ENCODE measurements around the gene PCSK2. TPM values are rescaled to one million over a fixed set of nuclear protein-coding genes. Genes with fewer than 3 reads are reported as not detected.

PCSK2 gene
- total RNA-seq, 2 experiments from 2014 or later, result not detected

DNA sequence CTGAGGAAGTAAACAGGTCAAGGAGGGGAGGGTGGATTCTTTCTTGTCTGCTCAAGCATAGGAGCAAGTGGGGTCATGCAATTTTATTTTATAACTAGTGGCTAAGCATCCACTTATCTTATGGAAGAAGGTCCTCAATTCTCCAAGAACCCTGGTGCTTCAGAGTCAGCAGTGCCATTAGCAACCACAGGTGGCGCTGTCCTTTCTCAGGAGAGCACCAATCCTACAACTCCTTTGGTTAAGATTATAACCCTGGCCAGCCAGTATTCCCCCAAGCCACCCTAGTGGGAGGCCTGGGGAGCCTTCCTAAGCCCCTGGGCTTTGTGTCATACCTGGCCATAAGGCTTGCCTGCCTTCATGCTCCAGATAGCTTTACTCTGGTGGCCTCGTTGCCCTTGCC is 60.7 kb downstream of the PCSK2 start:
- Mint-ChIP-seq H3K36me3 (ENCODE audit: low read depth) (no peaks in the 10 kb centered on the region), H3K27me3 (no peaks in the 10 kb centered on the region), H3K4me1 (no peaks in the 10 kb centered on the region), H3K9me3 (no peaks in the 10 kb centered on the region), H3K4me3 (no peak overlapping the region), H3K27ac (no peak overlapping the region)
- no peak for DNase-seq
- ChIA-PET CTCF (interaction anchor here (0.9 kb wide), 1 partner anchor 14 kb away, joined by 3 read pairs; no protein-coding TSS in a partner anchor), POLR2A (no interaction called here)

DNA sequence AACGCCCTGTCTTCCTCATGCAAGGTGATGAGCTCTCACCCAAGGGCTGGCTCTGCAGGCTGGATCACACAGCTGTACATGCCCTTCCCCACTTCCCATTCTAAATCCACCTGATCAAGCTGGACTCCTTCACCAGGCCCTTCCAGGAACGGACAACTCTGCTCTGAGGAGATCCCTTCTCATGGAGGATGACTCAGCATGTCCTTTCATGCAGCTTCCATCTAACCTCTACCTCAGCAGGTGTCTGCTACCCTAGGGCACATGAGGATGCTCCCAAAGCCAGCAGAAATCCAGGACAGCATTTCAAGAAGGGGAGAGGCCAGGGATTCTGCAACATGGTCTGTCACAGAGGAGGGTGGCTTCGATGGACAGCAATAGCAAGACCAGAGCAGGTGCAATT is 61.2 kb downstream of the PCSK2 start:
- H3K27ac Mint-ChIP-seq, result no peak overlapping the region
- H3K9me3 Mint-ChIP-seq, result no peaks in the 10 kb centered on the region
- CTCF ChIA-PET, result interaction anchor here (0.9 kb wide), 1 partner anchor 15 kb away, joined by 3 read pairs; no protein-coding TSS in a partner anchor
- H3K4me3 Mint-ChIP-seq, result no peak overlapping the region
- H3K27me3 Mint-ChIP-seq, result no peaks in the 10 kb centered on the region
- no peak for DNase-seq
- POLR2A ChIA-PET, result no interaction called here
- no peaks in the 10 kb centered on the region for H3K4me1 Mint-ChIP-seq
- H3K36me3 Mint-ChIP-seq (ENCODE audit: low read depth), result no peaks in the 10 kb centered on the region

DNA sequence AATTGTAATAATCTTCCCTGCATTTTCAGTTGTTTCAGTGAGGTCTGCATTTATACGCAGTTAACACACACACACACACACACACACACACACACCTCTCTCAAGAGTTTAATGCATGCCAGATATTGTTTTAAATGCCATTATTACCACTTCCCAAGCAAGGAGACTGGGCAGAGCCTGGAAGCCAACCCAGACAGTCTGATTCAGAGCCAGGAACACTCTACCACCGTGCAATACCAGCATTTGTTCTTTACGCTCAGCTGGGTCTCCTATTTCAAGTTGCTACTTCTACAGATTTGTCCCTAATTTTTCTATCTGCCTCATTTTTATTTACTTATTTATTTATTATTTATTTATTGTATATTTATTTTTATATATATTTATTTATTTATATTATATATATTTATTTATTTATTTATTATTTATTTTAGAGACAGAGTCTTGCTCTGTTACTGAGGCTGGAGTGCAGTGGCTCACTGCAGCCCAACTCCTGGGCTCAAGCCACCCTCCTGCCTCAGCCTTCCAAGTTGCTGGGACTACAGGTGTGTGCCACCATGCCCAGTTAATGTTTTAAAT is 68.4 kb downstream of the PCSK2 start:
- H3K4me3 Mint-ChIP-seq, result no peak overlapping the region
- ChIA-PET CTCF (no interaction called here), POLR2A (no interaction called here)
- H3K9me3 Mint-ChIP-seq, result no peaks in the 10 kb centered on the region
- peaks cover 2% of the 10 kb centered on the region for H3K27me3 Mint-ChIP-seq
- no peaks in the 10 kb centered on the region for H3K36me3 Mint-ChIP-seq (ENCODE audit: low read depth)
- no peak overlapping the region for H3K27ac Mint-ChIP-seq
- no peak for DNase-seq
- no peaks in the 10 kb centered on the region for H3K4me1 Mint-ChIP-seq

DNA sequence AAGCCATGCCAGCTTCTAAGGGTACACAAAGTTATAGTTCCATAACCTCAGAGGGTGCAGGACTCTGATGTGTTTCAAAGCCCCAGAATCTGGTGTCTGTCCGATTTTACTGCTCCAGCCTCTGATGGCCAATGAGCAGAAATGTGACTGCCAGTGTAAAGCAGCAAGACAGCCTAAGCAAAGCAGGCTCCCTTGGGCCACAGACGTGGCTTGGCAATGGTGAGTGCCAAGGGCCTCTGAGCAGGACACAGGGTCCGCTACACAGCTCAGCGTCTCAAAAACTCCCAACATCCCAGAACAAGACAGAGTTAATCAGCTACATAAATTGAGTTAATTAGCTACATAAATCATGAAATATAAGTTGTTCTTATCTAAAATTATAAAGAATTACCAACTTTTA is 69.2 kb downstream of the PCSK2 start:
- no peaks in the 10 kb centered on the region for H3K36me3 Mint-ChIP-seq (ENCODE audit: low read depth)
- POLR2A ChIA-PET, result interaction anchor here (0.7 kb wide), 1 partner anchor 37 kb away, joined by 3 read pairs; no protein-coding TSS in a partner anchor
- DNase-seq, result no peak
- no peaks in the 10 kb centered on the region for H3K4me1 Mint-ChIP-seq
- H3K9me3 Mint-ChIP-seq, result no peaks in the 10 kb centered on the region
- H3K27me3 Mint-ChIP-seq, result peaks cover 2% of the 10 kb centered on the region
- no peak overlapping the region for H3K27ac Mint-ChIP-seq
- CTCF ChIA-PET, result no interaction called here
- no peak overlapping the region for H3K4me3 Mint-ChIP-seq

DNA sequence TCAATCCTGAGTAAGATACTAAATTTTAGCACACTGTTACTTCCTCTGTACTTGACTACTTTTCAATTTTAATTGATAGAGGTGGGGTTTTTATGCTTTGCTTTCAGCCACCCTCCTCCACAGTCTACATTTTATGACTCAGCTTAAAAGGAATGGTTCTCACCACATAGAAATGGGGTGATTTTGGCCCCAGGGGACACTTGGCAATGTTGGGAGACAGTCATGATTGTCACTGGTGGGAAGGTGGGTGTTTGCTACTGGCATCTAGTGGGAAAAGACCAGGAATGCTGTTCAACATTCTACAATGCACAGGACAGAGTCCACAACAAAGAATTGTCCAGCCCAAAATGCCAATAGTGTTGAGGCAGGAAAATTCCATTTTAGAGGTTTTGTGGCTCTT is 71.3 kb downstream of the PCSK2 start:
- H3K4me3 Mint-ChIP-seq, result no peak overlapping the region
- POLR2A ChIA-PET, result no interaction called here
- CTCF ChIA-PET, result no interaction called here
- H3K4me1 Mint-ChIP-seq, result no peaks in the 10 kb centered on the region
- H3K9me3 Mint-ChIP-seq, result no peaks in the 10 kb centered on the region
- peaks cover 2% of the 10 kb centered on the region for H3K27me3 Mint-ChIP-seq
- no peak overlapping the region for H3K27ac Mint-ChIP-seq
- no peak for DNase-seq
- H3K36me3 Mint-ChIP-seq (ENCODE audit: low read depth), result no peaks in the 10 kb centered on the region

DNA sequence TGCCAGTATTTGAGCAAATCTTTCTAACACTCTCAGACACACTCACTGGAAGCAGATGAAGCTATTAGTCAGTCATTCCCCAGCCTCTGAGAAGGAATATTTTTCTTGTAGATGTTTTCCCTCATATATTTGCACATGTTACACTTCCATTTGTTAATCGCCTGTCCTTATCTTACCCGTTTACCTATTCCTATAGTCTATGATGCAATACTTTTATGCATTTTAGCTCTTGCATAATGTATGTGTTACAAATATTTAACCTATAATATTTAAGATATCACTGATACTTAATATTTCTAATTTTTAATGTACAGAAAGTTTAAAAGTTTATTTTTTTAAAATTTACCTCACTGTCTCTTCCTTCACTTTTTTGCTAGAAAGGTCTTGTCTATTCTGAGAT is 71.9 kb downstream of the PCSK2 start:
- Mint-ChIP-seq H3K36me3 (ENCODE audit: low read depth) (no peaks in the 10 kb centered on the region), H3K27ac (no peak overlapping the region), H3K4me1 (no peaks in the 10 kb centered on the region), H3K4me3 (no peak overlapping the region), H3K27me3 (peaks cover 2% of the 10 kb centered on the region), H3K9me3 (no peaks in the 10 kb centered on the region)
- ChIA-PET CTCF (no interaction called here), POLR2A (no interaction called here)
- no peak for DNase-seq

DNA sequence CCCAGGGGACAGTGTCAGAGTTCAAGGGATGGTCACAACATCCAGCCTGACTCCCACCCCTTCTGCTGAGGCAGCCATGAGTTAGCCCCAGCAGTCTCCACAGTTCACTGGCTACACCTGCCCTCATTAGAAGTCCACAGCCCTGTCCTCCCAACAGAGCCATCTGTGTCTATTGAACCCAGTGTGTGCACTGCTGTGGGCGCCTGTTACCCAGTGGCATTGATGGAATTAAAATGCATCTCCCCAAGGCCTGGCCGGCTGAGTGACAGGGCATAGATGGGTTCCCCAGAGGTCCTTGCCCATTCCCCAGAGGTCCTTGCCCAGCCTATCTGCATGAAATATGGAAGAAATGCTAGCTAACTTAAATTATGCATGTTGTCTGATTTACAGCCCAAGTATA is 73.3 kb downstream of the PCSK2 start:
- ChIA-PET POLR2A (no interaction called here), CTCF (no interaction called here)
- DNase-seq, result no peak
- peaks cover 2% of the 10 kb centered on the region for H3K27me3 Mint-ChIP-seq
- no peaks in the 10 kb centered on the region for H3K9me3 Mint-ChIP-seq
- H3K36me3 Mint-ChIP-seq (ENCODE audit: low read depth), result no peaks in the 10 kb centered on the region
- no peaks in the 10 kb centered on the region for H3K4me1 Mint-ChIP-seq
- H3K4me3 Mint-ChIP-seq, result no peak overlapping the region
- H3K27ac Mint-ChIP-seq, result no peak overlapping the region

DNA sequence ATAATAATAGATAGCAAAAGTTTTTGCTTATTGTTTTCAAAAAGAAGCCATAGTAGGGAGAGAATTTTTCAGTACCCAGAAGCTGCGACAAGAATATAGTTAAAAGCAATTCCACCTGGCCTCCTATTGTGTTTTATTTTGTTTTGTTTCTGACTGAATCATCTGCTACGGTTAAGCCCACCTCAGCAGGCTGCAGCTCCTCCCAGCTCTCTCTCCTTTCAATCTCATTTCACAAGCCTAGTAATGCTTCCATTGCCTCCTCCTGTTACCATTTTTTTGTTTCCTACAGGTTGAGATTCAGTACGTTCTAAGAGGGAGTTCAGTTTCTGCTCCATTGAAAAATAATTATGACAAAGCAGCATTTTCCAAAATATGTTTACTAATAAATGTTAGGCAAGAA is 77.9 kb downstream of the PCSK2 start:
- Mint-ChIP-seq H3K36me3 (ENCODE audit: low read depth) (no peaks in the 10 kb centered on the region), H3K4me1 (no peaks in the 10 kb centered on the region), H3K4me3 (no peak overlapping the region), H3K27me3 (no peaks in the 10 kb centered on the region), H3K27ac (no peak overlapping the region), H3K9me3 (no peaks in the 10 kb centered on the region)
- ChIA-PET POLR2A (no interaction called here), CTCF (no interaction called here)
- no peak for DNase-seq

DNA sequence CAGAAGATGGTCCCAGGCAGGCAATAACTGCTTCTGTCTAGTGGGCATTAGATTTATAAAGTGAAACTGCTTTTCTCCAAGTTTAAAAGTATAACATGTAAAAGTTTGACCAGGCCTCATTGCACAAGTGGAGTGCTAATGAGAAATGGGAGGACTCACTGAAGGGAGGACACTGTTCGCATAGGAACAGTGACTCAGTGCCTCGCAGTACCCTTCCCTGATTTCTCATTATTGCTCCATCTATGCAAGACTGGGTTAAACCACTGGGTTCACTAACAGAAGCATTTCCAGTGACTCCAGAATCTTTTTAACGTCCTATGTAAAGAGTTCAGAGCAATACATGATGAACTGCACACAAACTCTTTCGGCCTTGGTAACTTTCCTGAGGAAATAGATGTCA is 79.6 kb downstream of the PCSK2 start:
- H3K9me3 Mint-ChIP-seq, result no peaks in the 10 kb centered on the region
- no peak overlapping the region for H3K27ac Mint-ChIP-seq
- H3K27me3 Mint-ChIP-seq, result no peaks in the 10 kb centered on the region
- DNase-seq, result no peak
- H3K4me1 Mint-ChIP-seq, result no peaks in the 10 kb centered on the region
- ChIA-PET CTCF (no interaction called here), POLR2A (no interaction called here)
- H3K4me3 Mint-ChIP-seq, result no peak overlapping the region
- no peaks in the 10 kb centered on the region for H3K36me3 Mint-ChIP-seq (ENCODE audit: low read depth)

DNA sequence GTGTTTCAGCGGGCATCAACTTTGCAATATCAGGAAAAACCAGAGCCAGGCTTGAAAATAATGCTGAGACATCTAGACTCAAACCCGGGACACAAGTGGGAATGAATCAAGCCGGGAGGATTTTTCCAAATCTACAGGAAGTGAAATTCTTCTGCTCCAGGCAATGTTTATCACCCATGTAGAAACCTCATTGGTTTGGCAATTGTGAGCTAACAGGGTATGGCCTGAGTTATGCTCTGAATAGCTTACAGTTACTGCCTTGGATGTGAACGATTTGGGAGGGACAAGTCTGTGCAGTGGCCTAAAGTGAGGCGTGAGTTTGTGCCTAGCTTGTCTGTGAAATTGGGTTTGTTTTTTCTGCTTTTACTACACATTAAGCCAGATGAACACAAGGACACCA is 87.4 kb downstream of the PCSK2 start:
- no peak overlapping the region for H3K4me3 Mint-ChIP-seq
- H3K9me3 Mint-ChIP-seq, result no peaks in the 10 kb centered on the region
- ChIA-PET POLR2A (no interaction called here), CTCF (no interaction called here)
- no peak for DNase-seq
- no peak overlapping the region for H3K27ac Mint-ChIP-seq
- H3K36me3 Mint-ChIP-seq (ENCODE audit: low read depth), result no peaks in the 10 kb centered on the region
- no peaks in the 10 kb centered on the region for H3K4me1 Mint-ChIP-seq
- H3K27me3 Mint-ChIP-seq, result peaks cover 29% of the 10 kb centered on the region

DNA sequence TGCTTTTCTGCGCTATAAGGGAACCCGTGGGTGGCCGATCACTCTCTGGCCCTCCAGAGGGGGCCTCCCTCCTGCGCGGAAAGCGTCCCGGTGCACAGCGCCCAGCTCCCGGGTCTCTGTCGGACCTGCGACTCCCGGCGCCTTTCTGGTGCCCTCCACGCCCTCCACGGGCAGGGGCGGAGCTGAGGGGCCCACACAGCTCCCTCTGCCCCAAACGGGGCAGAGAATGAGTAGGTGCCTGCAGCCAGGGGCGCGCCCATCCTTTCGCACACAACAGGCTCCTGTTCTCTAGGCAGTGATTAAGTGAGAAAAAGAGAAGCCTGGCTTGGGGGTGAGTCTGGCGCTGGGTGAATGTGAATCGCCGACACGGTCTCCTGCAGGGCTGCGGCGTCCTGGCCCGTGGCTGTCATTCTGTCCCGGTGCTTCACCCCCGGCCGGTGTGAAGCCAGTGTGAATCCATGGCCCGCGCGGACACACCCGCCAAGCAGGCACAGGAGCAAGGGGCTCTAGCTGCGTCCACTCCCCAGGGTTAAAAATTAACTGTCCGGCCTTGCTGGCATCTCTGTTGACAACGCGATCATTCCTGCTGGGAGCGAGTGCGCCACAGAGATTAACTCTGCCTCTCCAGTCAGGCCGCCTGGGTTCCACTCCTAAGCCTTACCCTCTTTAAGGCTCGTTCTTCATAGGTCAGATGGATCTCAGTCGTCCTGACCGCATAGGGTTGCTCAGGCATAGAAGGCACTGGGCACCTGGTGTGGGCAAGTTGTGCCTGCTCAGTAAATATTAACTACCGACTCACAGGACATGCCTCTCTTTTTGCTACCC is 88.8 kb downstream of the PCSK2 start:
- Mint-ChIP-seq H3K4me3 (no peak overlapping the region), H3K27ac (no peak overlapping the region), H3K9me3 (no peaks in the 10 kb centered on the region), H3K4me1 (no peaks in the 10 kb centered on the region), H3K36me3 (ENCODE audit: low read depth) (no peaks in the 10 kb centered on the region), H3K27me3 (peaks cover 29% of the 10 kb centered on the region)
- POLR2A ChIA-PET, result no interaction called here
- no peak for DNase-seq
- CTCF ChIA-PET, result no interaction called here

DNA sequence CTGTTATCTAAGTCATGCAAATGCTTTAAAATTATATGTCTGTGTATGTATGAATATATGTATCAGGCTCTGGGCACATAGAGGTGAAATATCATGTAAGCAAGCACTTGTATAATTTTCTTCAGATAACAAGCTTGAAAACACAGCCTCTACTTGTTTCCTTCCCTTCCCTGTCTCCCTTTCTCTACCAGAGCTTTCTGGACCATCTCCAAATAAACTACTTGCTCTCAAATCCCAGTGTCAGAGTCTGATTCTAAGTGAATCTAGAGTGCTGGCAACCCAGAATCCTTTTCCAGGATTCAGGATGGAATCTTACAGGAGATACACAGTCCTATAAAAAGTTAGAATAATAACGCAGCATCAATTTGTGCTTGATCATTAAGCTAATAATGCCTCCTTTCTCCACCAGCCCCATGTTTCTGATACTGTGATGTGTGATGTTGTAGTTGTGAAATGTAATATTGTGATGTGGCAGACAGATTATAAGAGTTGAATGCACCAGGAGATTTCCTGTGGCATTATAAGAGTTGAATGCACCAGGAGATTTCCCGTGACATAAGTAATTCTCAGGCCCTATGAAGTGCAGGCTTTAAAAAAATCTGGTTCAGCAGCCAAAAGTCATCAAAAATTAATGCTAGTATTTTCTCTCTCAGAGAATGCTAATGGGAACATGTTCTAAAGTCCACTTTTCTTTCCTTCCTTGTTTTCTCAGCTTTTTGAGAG is 89.6 kb downstream of the PCSK2 start:
- H3K27me3 Mint-ChIP-seq, result peaks cover 29% of the 10 kb centered on the region
- no peaks in the 10 kb centered on the region for H3K9me3 Mint-ChIP-seq
- no peaks in the 10 kb centered on the region for H3K36me3 Mint-ChIP-seq (ENCODE audit: low read depth)
- POLR2A ChIA-PET, result no interaction called here
- no peak overlapping the region for H3K4me3 Mint-ChIP-seq
- H3K27ac Mint-ChIP-seq, result no peak overlapping the region
- CTCF ChIA-PET, result no interaction called here
- no peak for DNase-seq
- no peaks in the 10 kb centered on the region for H3K4me1 Mint-ChIP-seq

DNA sequence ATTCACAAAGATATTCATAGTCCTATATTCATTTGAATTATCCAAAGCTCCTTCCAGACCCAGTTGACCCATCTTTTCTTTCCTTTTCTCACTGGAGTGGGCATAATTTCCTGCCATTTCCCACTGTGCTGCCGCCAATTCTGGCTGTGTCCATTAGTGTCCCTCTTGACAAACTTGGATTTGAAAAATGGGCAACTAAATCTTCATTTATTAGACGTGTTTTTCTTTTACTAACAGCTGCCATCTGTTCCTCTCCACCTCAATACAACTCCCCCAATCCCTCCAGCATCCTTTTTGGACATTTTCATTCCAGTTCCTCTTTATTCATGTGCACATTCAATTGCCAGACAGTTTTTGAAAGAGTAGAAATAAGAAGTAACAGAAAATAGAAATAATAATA is 90.5 kb downstream of the PCSK2 start:
- H3K27ac Mint-ChIP-seq, result no peak overlapping the region
- no peaks in the 10 kb centered on the region for H3K4me1 Mint-ChIP-seq
- no peaks in the 10 kb centered on the region for H3K36me3 Mint-ChIP-seq (ENCODE audit: low read depth)
- ChIA-PET CTCF (no interaction called here), POLR2A (no interaction called here)
- H3K9me3 Mint-ChIP-seq, result no peaks in the 10 kb centered on the region
- H3K27me3 Mint-ChIP-seq, result peaks cover 29% of the 10 kb centered on the region
- H3K4me3 Mint-ChIP-seq, result no peak overlapping the region
- DNase-seq, result no peak

All from activated CD4-positive, alpha-beta T cell treated with anti-CD3 and anti-CD28 coated beads, Interleukin-2, amount 10 ng/mL, durations not matched to agents 7 days and 5 days (primary cell).